ENCODE data around the gene ATP11C.
A peak's percentile ranks its signal among the peaks of the same experiment; 100 is the strongest.
"Not testable (repeated sequence)": the region's sequence is repeated elsewhere in the genome, so short reads cannot be mapped to it uniquely, and the experiment has no call there.

The ATP11C gene

GRCh38 chrX:139932901-139933796, at the start of gene ATP11C:
Gene ATP11C (minus strand): TSS chrX:139933053. CDS start chrX:139932042, 1,011 bp downstream.
- DNase-seq (ENCODE audit: extremely low read depth in 1 of 2, low read depth in 1 of 2) = peak; percentile 50 to 69

GRCh38 chrX:139974471-139974870, 41.6 kb upstream of the ATP11C start:
- DNase-seq (ENCODE audit: extremely low read depth in 1 of 2, low read depth in 1 of 2) = no peak

- DNase-seq (ENCODE audit: extremely low read depth in 1 of 2, low read depth in 1 of 2) = no peak
These were observed 40.1 kb upstream of the ATP11C start for GRCh38 chrX:139972629-139973624.

- no peak for DNase-seq (ENCODE audit: extremely low read depth in 1 of 2, low read depth in 1 of 2)
These were observed 39.3 kb upstream of the ATP11C start for GRCh38 chrX:139972113-139972512.

GRCh38 chrX:139971394-139971749, 38.5 kb upstream of the ATP11C start:
- no peak for DNase-seq (ENCODE audit: extremely low read depth in 1 of 2, low read depth in 1 of 2)

- no peak for DNase-seq (ENCODE audit: extremely low read depth in 1 of 2, low read depth in 1 of 2)
These were observed 36.4 kb upstream of the ATP11C start for GRCh38 chrX:139969286-139969685.

- no peak for DNase-seq (ENCODE audit: extremely low read depth in 1 of 2, low read depth in 1 of 2)
These were observed 34.9 kb upstream of the ATP11C start for GRCh38 chrX:139967750-139968149.

- DNase-seq (ENCODE audit: extremely low read depth in 1 of 2, low read depth in 1 of 2) = no peak
These were observed 34.4 kb upstream of the ATP11C start for GRCh38 chrX:139967300-139967699.

GRCh38 chrX:139966159-139966558, 33.3 kb upstream of the ATP11C start:
- DNase-seq (ENCODE audit: extremely low read depth in 1 of 2, low read depth in 1 of 2) = not testable (repeated sequence)

- DNase-seq (ENCODE audit: extremely low read depth in 1 of 2, low read depth in 1 of 2) = no peak
These were observed 32.6 kb upstream of the ATP11C start, which contains the start of gene CXorf66 for GRCh38 chrX:139965421-139965820. Gene CXorf66 (minus strand): TSS chrX:139965521. CDS start chrX:139965496, 25 bp downstream.

- DNase-seq (ENCODE audit: extremely low read depth in 1 of 2, low read depth in 1 of 2) = not testable (repeated sequence)
These were observed 28.2 kb upstream of the ATP11C start for GRCh38 chrX:139961091-139961490.

GRCh38 chrX:139949703-139950102, 16.9 kb upstream of the ATP11C start:
- DNase-seq (ENCODE audit: extremely low read depth in 1 of 2, low read depth in 1 of 2) = no peak

- DNase-seq (ENCODE audit: extremely low read depth in 1 of 2, low read depth in 1 of 2) = no peak
These were observed 12.2 kb upstream of the ATP11C start for GRCh38 chrX:139945075-139945474.

- DNase-seq (ENCODE audit: extremely low read depth in 1 of 2, low read depth in 1 of 2) = no peak
These were observed 3.4 kb upstream of the ATP11C start for GRCh38 chrX:139936259-139936658.

GRCh38 chrX:139933904-139934303, 1.1 kb upstream of the ATP11C start:
- no peak for DNase-seq (ENCODE audit: extremely low read depth in 1 of 2, low read depth in 1 of 2)

- peak in 1 of 2 donors; percentile 32 for DNase-seq (ENCODE audit: extremely low read depth in 1 of 2, low read depth in 1 of 2)
These were observed 566 bp downstream of the ATP11C start for GRCh38 chrX:139932073-139932900.

GRCh38 chrX:139931646-139932072, 1.2 kb downstream of the ATP11C start:
- DNase-seq (ENCODE audit: extremely low read depth in 1 of 2, low read depth in 1 of 2) = no peak

- DNase-seq (ENCODE audit: extremely low read depth in 1 of 2, low read depth in 1 of 2) = peak in 1 of 2 donors; percentile 2
These were observed 1.8 kb downstream of the ATP11C start for GRCh38 chrX:139930916-139931645.

- DNase-seq (ENCODE audit: extremely low read depth in 1 of 2, low read depth in 1 of 2) = no peak
These were observed 2.5 kb downstream of the ATP11C start for GRCh38 chrX:139930401-139930800.

GRCh38 chrX:139929876-139930275, 3.0 kb downstream of the ATP11C start:
- no peak for DNase-seq (ENCODE audit: extremely low read depth in 1 of 2, low read depth in 1 of 2)

All from activated CD8-positive, alpha-beta memory T cell treated with anti-CD3 and anti-CD28 coated beads for 1 hour (primary cell).